ENCODE data around the gene ZNF350. TPM values are rescaled to one million over a fixed set of nuclear protein-coding genes. Genes with fewer than 3 reads are reported as not detected.
"Not testable (repeated sequence)": the region's sequence is repeated elsewhere in the genome, so short reads cannot be mapped to it uniquely, and the experiment has no call there.

The ZNF350 gene
- polyA plus RNA-seq, 1 of the 3 experiments (the other 2 are of a cell fraction) = 3.4 TPM

GRCh38 chr19:51993422-51993821, 6.8 kb upstream of the ZNF350 start:
- H3K9me3 ChIP-seq = peaks cover 47% of the 10 kb centered on the region; the same call in 1 of the 2 replicates
- DNase-seq = no peak
- H3K36me3 ChIP-seq (replicated peaks in 1 of 2; ENCODE audit: control insufficient read depth in 1 of 2, insufficient read depth in 2 of 2, low read length in 1 of 2) = peaks cover 31 to 68% of the 10 kb centered on the region in 2 experiments
- no peaks in the 10 kb centered on the region for H3K79me2 ChIP-seq (ENCODE audit: insufficient read depth)
- no peak overlapping the region for H3K4me2 ChIP-seq
- H3K4me1 ChIP-seq (ENCODE audit: control insufficient read depth in 1 of 2, insufficient read depth in 2 of 2, low read depth in 1 of 2, low read length in 1 of 2) = no peaks in the 10 kb centered on the region
- H3K9me2 ChIP-seq = no peaks in the 10 kb centered on the region
- no peaks in the 10 kb centered on the region for H3F3A ChIP-seq (replicated peaks; ENCODE audit: insufficient read depth)
- ChIA-PET CTCF (no interaction called here), POLR2A (no interaction called here)
- TF ChIP-seq SMC3 (IDR thresholded peaks at IDR 0.05; ENCODE audit: low read depth, low read length) (no peak), PBX3 (IDR thresholded peaks at IDR 0.05) (no peak), MEF2A (IDR thresholded peaks at IDR 0.05; ENCODE audit: borderline replicate concordance, low read depth) (no peak), POLR2AphosphoS5 (IDR thresholded peaks at IDR 0.05; ENCODE audit: low read depth, low read length) (no peak), RFX5 (IDR thresholded peaks at IDR 0.05; ENCODE audit: low read length) (no peak)
- TF ChIP-seq, protein P1, sequence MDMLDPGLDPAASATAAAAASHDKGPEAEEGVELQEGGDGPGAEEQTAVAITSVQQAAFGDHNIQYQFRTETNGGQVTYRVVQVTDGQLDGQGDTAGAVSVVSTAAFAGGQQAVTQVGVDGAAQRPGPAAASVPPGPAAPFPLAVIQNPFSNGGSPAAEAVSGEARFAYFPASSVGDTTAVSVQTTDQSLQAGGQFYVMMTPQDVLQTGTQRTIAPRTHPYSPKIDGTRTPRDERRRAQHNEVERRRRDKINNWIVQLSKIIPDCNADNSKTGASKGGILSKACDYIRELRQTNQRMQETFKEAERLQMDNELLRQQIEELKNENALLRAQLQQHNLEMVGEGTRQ (IDR thresholded peaks at IDR 0.05; ENCODE audit: borderline replicate concordance, low read depth, low read length) = no peak
- peak overlapping the region in 1 of 2 experiments; percentile 12; a peak in 1 of 4 replicates for H3K4me3 ChIP-seq (ENCODE audit: low read depth in 2 of 2, low read length in 1 of 2)
- H3K27me3 ChIP-seq (ENCODE audit: insufficient read depth) = no peaks in the 10 kb centered on the region
- no peak overlapping the region for H3K27ac ChIP-seq (ENCODE audit: low read depth in 2 of 2, low read length in 1 of 2)
- H2AFZ ChIP-seq (ENCODE audit: low read depth) = no peak overlapping the region
- H4K20me1 ChIP-seq (ENCODE audit: insufficient read depth) = no peaks in the 10 kb centered on the region
- 90% methylated on average over 10 of the region's 10 CpGs for WGBS (ENCODE audit: low lambda C conversion rate)
- H3K9ac ChIP-seq = no peak overlapping the region

DNA sequence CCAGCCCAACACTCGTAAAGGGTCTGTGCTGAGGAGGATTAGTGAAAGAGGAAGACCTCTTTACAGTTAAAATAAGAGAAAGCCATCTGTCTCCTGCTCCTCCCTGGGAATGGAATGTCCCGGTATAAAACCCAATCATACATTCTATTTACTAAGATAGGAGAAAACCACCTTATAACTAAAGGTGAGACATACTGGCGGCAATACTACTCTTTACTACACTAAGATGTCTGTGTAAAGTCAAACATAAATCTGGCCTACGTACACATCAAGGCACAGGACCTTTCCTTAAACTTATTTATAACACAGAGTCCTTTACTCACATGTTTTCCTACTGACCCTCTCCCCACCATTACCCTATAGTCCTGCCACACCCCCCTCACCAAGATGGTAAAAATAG, 3.3 kb downstream of the ZNF350 start:
- Histone ChIP-seq H3K36me3 (replicated peaks in 1 of 2; ENCODE audit: control insufficient read depth in 1 of 2, insufficient read depth in 2 of 2, low read length in 1 of 2) (peaks cover 0 to 50% of the 10 kb centered on the region in 2 experiments), H3K9me2 (no peaks in the 10 kb centered on the region), H3K79me2 (ENCODE audit: insufficient read depth) (peaks cover 76% of the 10 kb centered on the region), H3F3A (replicated peaks; ENCODE audit: insufficient read depth) (no peaks in the 10 kb centered on the region), H3K27me3 (ENCODE audit: insufficient read depth) (no peaks in the 10 kb centered on the region), H3K4me1 (ENCODE audit: control insufficient read depth in 1 of 2, insufficient read depth in 2 of 2, low read depth in 1 of 2, low read length in 1 of 2) (peaks cover 0 to 6% of the 10 kb centered on the region in 2 experiments; a peak in 1 of 4 replicates), H2AFZ (ENCODE audit: low read depth) (no peak overlapping the region), H3K27ac (ENCODE audit: low read depth in 2 of 2, low read length in 1 of 2) (no peak overlapping the region), H4K20me1 (ENCODE audit: insufficient read depth) (no peaks in the 10 kb centered on the region), H3K4me2 (no peak overlapping the region), H3K9ac (no peak overlapping the region), H3K9me3 (no peaks in the 10 kb centered on the region; the same call in 1 of the 2 replicates), H3K4me3 (ENCODE audit: low read depth in 2 of 2, low read length in 1 of 2) (no peak overlapping the region)
- no peak for TF ChIP-seq RXRA (IDR thresholded peaks at IDR 0.05; ENCODE audit: borderline replicate concordance, low read depth)
- TF ChIP-seq GABPA (IDR thresholded peaks at IDR 0.05; ENCODE audit: low read depth) = no peak
- TF ChIP-seq RFX5 (IDR thresholded peaks at IDR 0.05; ENCODE audit: low read length) = no peak
- TF ChIP-seq, protein P2, sequence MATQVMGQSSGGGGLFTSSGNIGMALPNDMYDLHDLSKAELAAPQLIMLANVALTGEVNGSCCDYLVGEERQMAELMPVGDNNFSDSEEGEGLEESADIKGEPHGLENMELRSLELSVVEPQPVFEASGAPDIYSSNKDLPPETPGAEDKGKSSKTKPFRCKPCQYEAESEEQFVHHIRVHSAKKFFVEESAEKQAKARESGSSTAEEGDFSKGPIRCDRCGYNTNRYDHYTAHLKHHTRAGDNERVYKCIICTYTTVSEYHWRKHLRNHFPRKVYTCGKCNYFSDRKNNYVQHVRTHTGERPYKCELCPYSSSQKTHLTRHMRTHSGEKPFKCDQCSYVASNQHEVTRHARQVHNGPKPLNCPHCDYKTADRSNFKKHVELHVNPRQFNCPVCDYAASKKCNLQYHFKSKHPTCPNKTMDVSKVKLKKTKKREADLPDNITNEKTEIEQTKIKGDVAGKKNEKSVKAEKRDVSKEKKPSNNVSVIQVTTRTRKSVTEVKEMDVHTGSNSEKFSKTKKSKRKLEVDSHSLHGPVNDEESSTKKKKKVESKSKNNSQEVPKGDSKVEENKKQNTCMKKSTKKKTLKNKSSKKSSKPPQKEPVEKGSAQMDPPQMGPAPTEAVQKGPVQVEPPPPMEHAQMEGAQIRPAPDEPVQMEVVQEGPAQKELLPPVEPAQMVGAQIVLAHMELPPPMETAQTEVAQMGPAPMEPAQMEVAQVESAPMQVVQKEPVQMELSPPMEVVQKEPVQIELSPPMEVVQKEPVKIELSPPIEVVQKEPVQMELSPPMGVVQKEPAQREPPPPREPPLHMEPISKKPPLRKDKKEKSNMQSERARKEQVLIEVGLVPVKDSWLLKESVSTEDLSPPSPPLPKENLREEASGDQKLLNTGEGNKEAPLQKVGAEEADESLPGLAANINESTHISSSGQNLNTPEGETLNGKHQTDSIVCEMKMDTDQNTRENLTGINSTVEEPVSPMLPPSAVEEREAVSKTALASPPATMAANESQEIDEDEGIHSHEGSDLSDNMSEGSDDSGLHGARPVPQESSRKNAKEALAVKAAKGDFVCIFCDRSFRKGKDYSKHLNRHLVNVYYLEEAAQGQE (IDR thresholded peaks at IDR 0.05; ENCODE audit: low read depth, low read length) = no peak
- TF ChIP-seq TEAD4 (IDR thresholded peaks at IDR 0.05; ENCODE audit: borderline replicate concordance, insufficient read depth) = no peak
- no peak for TF ChIP-seq RAD21 (IDR thresholded peaks at IDR 0.05; ENCODE audit: low read length)
- no peak for TF ChIP-seq MEF2A (IDR thresholded peaks at IDR 0.05; ENCODE audit: borderline replicate concordance, low read depth)
- TF ChIP-seq ELF1 (IDR thresholded peaks at IDR 0.05) = no peak
- no peak for TF ChIP-seq ZBTB33 (IDR thresholded peaks at IDR 0.05; ENCODE audit: borderline replicate concordance, low read depth)
- no peak for TF ChIP-seq FOXJ3 (CRISPR knock-in tag; IDR thresholded peaks at IDR 0.05)
- no peak for TF ChIP-seq POLR2AphosphoS5 (IDR thresholded peaks at IDR 0.05; ENCODE audit: low read depth, low read length)
- WGBS (ENCODE audit: low lambda C conversion rate) = 76% methylated on average over 4 of the region's 4 CpGs
- ChIA-PET CTCF (no interaction called here), POLR2A (no interaction called here)
- DNase-seq = no peak

DNA sequence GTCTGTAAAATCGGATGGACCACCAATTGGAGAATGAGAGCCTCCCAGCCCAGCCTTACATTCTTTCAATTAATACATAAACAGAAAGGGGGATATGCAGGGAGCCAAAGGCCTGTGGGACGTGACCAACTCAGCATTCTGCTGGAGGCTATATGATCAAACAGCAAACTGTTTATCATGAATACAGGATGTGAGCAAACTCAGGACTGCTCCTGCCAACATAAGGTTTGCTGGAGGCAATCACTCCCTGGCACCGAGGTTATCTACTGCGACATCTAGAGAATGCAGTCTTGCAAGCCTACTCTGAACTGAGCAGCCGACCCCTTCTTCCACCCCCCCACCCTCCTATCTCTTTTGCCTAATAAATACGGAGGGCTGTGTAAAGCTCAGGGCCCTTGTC, 5.7 kb downstream of the ZNF350 start:
- H3F3A ChIP-seq (replicated peaks; ENCODE audit: insufficient read depth); H3K27me3 ChIP-seq (ENCODE audit: insufficient read depth); H2AFZ ChIP-seq (ENCODE audit: low read depth); H3K9ac ChIP-seq; H3K9me3 ChIP-seq; H3K4me2 ChIP-seq; POLR2A ChIA-PET; CTCF ChIA-PET; DNase-seq; H3K9me2 ChIP-seq; H3K4me3 ChIP-seq (ENCODE audit: low read depth in 2 of 2, low read length in 1 of 2); H3K27ac ChIP-seq (ENCODE audit: low read depth in 2 of 2, low read length in 1 of 2); H3K4me1 ChIP-seq (ENCODE audit: control insufficient read depth in 1 of 2, insufficient read depth in 2 of 2, low read depth in 1 of 2, low read length in 1 of 2); H4K20me1 ChIP-seq (ENCODE audit: insufficient read depth): not testable (repeated sequence)
- WGBS (ENCODE audit: low lambda C conversion rate) = 77% methylated on average over 6 of the region's 6 CpGs
- Histone ChIP-seq H3K79me2 (ENCODE audit: insufficient read depth) (peaks cover 92% of the 10 kb centered on the region), H3K36me3 (replicated peaks in 1 of 2; ENCODE audit: control insufficient read depth in 1 of 2, insufficient read depth in 2 of 2, low read length in 1 of 2) (peaks cover 0 to 52% of the 10 kb centered on the region in 2 experiments)
